Measurements from ENCODE around the gene SLC6A7.

- TF ChIP-seq CTCF (conservative IDR thresholded peaks at IDR 0.05 in 1 of 2, IDR thresholded peaks at IDR 0.05 in 1 of 2; ENCODE audit: extremely low read depth in 1 of 2, insufficient read depth in 1 of 2, low read depth in 1 of 2, low read length in 2 of 2) (no peak), EZH2 (IDR thresholded peaks at IDR 0.05; ENCODE audit: borderline replicate concordance, low read length) (no peak)
These were observed 37.2 kb downstream of the SLC6A7 start for GRCh38 chr5:150227036-150227435.

Data from mammary epithelial cell (primary cell).